Measurements from ENCODE around the gene AFAP1.

- TF ChIP-seq CTCF (IDR thresholded peaks at IDR 0.05; ENCODE audit: insufficient read depth, low read depth, low read length) (peak; percentile 92), EZH2 (IDR thresholded peaks at IDR 0.05; ENCODE audit: insufficient read depth, low read length) (no peak)
These were observed 135.5 kb downstream of the AFAP1 start for GRCh38 chr4:7803992-7804755.

Data from astrocyte (in vitro differentiated cells and primary cell).